ENCODE measurements around the gene NPVF.

NPVF gene

DNA sequence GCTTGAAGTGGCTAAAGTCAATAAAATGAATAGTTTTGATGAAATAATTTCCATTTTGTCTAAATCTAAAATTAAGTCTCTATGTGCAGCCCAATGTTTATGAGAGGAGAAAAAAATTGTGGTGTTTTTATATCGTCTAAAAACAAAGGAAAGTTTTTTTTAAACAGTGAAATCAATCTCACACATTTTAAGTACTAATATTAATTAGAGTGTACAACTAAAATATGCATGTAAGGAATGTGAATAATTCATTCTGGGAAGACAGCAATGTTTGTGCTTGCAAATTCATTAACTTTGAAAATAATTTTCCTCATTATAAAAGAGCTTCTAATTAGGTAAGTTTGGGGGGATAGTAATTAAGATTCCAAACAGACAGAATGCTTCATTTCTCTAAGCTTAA, at the start of gene NPVF:
NPVF (minus strand) TSS at position 101 of the 400 bp plus-strand sequence; CDS start at position 54, 47 bp downstream.
- DNase-seq (ENCODE audit: low read depth in 2 of 2): no peak

DNA sequence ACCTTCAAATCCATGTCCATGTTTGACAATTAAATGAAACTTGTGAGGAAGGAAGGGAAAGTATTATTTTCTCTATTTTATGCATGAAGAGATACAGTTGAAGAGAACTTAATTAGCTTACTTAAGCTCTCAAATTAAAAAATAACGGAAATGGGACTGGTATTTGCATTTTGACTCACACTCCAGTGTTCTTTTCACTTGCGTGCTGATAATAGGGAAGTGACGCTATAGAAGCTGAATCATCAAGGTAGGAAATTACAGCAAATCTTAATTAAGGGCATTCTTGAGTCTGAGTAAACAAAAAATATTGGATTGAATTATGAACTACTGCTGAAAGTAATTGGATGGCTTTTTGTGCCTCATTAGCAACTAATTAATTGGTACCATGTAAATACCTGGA, 44.0 kb upstream of the NPVF start:
- DNase-seq (ENCODE audit: low read depth in 2 of 2): no peak

- no peak for DNase-seq (ENCODE audit: low read depth in 2 of 2)
Measured at GRCh38 chr7:25263337-25263736, 35.1 kb upstream of the NPVF start.

- DNase-seq (ENCODE audit: low read depth in 2 of 2): no peak
Measured at GRCh38 chr7:25262586-25262985, 34.3 kb upstream of the NPVF start.

DNA sequence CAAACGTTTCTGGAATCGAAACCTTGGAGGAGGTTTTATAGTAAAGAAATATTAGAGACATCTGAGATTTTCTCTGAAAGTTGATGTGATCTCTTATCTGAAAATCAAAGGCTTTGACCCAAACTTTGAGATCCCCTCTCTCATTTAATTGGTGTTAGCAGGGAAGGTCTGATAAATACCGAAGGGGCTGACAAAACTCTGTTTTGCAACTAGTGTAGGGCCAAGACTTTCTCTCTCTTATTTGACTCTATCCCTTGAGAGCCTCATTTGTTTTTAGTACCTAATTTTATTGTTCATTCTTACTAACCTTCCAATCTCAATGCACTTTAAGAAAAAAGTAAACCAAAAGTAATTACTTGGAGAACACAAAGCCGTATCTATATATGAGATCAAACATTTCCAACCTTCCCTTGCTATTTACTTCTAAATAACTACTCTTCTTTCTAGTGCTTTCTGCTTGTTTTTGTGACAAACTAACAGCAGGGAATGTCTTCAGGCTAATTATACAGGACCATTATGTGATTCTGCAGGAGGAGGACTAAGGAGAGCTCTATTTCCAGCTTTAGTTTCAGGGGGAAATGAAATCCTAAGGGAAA, 33.4 kb upstream of the NPVF start:
- DNase-seq (ENCODE audit: low read depth in 2 of 2): no peak

GRCh38 chr7:25260862-25261494, 32.7 kb upstream of the NPVF start:
- peak in 1 of 2 donors; percentile 2 for DNase-seq (ENCODE audit: low read depth in 2 of 2)

GRCh38 chr7:25259487-25260243, 31.4 kb upstream of the NPVF start:
- DNase-seq (ENCODE audit: low read depth in 2 of 2): peak; percentile 37 to 54

DNA sequence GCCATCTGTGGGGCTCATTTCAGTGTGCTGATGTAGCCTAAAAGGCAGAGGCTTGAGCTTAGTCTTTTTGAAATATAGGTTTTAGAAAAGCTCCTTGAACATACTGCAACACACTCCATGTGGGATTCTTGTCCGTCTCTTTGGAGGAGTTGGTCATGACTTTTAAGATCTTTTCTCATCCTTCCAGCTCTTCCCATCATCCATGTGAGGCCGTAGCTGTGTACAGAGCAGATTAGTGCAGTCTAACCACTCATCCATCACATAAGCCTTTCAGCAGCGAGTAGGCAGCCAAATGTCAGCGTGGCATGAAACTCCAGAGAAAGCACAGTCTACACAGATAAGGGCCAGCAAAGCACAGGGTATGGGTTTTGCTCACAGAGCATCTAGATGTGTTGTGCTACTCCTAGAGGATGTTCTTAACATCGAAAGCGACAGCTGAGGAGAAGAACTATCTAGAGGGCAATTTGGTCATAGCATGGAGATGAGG, 28.1 kb upstream of the NPVF start:
- no peak for DNase-seq (ENCODE audit: low read depth in 2 of 2)

DNA sequence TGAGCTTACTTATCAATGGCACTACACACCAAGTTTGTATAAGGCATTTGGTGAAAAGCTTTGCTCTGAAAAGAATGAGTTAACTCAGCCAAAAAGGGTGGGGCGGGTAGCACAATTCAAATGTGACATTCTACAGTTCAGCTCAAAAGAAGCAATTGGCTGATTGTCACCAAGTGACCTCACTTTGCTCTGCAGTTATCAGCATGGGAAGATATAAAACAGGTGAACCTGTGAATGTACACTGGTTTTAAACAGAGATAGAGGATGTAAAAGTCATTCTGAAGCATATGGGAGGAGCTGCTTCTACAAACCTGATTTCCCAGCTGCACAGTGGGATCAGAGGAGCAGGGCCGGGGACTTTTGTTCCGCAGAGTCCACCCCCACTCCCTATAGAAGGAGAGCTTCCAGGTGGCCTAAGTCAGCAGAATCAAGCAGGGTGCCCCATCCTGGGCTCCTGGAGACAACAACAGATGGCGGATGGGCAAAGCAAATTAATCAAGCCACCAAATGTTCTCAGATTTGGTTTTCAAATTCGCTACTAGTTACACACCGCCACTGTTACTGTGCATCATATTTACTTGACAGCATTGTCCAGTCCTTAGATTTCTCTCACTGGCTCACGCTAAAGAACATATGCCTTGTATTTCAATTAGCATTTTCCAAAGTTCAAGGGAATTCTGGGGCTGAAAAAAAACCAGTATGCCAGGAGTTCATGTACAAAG, 27.5 kb upstream of the NPVF start:
- DNase-seq (ENCODE audit: low read depth in 2 of 2): no peak

- DNase-seq (ENCODE audit: low read depth in 2 of 2): no peak
Measured at GRCh38 chr7:25254604-25255003, 26.3 kb upstream of the NPVF start.

DNA sequence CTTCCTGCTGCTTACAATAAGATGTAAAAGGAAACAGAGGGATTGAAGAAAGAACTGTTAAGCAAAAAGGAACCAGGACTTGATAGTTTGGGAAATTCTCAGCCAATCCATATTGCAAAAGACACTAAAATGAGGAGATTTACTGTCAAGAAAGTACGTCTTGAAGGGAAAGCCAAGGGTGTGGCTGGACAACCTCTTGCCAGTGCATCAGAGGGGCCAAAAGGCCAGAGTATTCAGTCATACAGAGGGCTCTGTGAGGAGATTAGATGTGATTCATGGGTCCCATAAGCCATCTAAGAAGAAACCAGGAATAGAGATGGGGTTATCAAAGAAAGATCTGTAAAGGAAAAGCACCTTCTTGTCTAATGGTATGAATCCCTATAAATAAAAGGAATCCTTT, 25.4 kb upstream of the NPVF start:
- DNase-seq (ENCODE audit: low read depth in 2 of 2): no peak

GRCh38 chr7:25250386-25250785, 22.1 kb upstream of the NPVF start:
- DNase-seq (ENCODE audit: low read depth in 2 of 2): no peak

DNA sequence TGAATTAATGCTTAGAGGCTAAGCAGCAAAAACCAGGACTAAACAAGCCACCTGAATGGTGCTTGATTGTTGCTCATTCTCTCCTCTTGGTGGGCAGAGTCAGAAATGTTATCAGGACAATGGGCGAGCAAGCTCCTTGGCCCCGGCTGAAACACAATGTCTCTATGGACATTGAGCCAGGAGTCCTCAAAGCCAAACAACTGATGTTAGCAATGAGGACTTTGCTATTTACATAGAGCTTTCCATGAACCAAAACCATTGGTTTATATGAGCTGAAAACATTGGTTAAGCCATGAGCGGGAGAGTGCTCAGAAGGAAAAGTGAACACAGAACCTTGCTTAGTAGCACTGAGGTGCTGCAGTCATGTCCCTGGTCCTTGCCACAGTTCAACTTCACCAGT, 21.5 kb upstream of the NPVF start:
- no peak for DNase-seq (ENCODE audit: low read depth in 2 of 2)

GRCh38 chr7:25246306-25246705, 18.0 kb upstream of the NPVF start:
- DNase-seq (ENCODE audit: low read depth in 2 of 2): no peak

DNA sequence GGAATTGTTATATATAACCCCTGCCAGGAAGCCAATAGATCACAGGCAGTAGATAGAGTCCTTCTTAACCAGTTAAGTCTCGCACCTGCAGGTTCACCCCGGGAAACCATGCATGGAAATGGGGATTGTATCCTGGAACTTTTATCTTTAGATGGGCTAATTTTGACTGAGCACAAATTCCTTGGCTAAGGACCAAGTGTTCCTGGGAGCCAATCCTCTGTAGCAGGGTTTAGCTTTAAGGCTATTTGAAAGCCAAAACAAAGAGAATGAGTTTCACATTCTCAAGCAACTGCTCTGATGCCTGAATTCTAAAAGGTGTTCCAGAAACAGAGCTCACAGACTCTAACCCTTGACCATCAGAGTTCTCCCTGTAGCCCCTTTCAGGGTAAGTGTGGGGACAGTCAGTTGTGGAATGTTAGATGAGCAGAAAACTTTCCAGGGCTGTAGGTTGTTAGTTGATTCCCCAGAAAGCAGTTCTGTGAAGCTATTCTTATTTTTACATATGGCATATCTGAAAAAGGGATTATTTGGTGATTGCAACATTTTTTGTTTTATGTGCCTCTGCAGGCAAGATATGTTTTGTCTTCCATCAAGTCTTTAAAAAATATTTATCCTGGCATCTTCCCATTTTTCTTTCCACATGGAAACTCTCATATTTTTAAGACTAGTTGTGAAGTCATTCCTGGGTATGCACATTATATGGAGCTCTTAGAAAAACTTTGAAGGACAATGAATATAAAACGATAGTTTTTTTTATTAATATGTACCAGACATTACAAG, 16.2 kb upstream of the NPVF start:
- DNase-seq (ENCODE audit: low read depth in 2 of 2): no peak

DNA sequence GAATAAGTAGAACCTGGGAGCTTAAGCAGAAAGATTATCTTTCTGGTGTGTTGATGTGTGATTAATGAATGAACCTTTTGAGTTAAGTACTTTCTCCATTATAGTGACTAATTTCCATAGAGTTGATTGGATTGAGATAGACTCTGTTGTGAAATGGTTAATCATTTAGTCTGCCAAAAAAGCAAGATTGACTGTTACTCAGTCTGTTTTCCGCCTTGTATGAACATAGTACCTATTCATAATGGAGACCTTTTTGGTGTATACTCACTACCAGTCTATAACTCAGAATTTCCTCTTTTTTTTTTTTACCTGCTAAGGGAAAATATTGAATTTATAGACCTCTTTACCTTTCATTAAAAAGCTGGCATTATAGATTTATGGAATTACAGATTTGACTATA, 14.4 kb upstream of the NPVF start:
- no peak for DNase-seq (ENCODE audit: low read depth in 2 of 2)

- DNase-seq (ENCODE audit: low read depth in 2 of 2): no peak
Measured at GRCh38 chr7:25240896-25241295, 12.6 kb upstream of the NPVF start.

DNA sequence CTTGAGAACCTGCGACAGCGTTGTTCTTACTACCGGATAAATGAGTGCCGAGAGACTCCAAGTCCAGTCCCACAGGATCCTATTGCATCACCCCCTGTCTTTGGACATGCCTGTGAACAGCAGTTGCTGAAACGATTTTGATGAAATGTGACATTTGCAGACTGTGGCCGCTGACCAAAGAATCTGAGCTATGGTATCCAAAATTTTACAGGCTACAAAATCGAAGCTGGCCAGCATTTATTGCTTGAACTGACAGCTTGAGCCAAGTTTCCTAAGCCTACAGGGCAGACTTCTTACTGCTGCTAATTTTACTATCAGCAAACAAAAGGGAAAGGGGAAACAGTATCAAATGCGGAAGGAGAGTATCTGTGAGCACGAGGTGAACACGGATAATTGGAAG, 12.1 kb upstream of the NPVF start:
- no peak for DNase-seq (ENCODE audit: low read depth in 2 of 2)

DNA sequence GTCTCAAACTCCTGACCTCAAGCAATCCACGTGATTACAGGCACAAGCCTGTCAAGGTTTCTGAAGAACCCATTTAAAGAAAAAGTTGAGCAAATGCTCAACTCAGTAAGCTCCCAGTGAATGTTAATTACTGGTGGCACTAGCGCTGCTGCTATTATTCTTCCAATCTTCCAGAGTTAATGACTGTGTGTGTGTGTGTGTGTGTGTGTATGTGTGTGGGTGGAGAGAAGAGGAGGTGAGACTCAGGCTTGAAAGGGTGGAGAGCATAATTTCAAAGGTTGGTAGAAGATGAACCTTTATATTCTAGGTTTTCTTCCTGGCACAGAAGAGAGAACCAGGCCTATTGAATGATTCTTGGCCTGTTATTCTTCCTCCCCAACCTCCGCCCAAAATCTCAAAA, 11.6 kb upstream of the NPVF start:
- DNase-seq (ENCODE audit: low read depth in 2 of 2): no peak

DNA sequence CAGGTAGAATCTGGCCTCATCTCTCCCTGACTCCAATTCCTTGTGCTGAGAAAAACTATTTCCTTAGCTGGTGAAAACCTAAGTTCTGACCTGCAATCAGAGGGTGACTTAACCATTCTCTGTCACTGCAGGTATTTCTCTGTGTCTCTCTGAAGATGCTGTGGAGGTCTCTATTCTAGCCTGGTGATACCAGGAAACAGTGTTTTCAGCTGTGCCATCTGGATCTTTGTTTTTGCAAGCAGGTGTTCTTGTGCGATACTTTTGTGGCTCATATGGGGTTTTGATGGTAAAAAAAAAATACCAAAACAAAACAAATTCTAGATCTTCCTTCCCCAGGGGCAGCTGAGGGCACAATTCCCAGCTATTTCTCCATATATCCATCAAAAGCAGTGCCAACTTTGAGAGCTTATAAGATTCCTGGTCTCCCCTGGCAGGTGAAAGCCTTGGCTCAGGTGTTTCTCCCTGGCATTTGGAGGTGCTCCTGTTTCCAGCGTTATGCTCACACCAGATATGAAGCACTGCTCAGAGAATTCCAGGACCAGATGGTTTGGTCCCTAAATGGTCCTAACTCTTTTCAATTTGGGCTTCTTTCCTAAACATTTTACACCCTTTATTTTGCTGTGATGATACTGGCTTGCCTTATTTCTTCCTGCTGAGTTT, 9.9 kb upstream of the NPVF start:
- DNase-seq (ENCODE audit: low read depth in 2 of 2): no peak

DNA sequence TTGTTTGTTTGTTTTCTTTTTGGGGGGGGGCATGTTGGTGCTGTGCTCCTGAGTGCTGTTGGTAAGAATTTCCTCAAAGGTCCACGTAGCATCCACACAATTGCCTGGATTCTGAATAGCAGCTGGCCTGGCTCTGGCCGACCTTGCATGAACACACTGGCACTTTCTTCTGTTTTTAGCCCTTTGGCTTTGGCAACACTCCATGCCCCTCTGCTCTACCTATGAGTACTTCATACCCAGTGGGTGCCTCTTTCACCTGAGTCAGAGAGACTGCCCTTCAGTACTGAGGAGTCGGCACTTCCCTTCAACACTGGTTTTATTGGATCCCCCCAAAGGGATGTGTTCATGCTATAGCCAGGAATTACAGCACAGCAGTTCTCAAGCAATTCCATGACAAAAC, 7.2 kb upstream of the NPVF start:
- no peak for DNase-seq (ENCODE audit: low read depth in 2 of 2)

All from stimulated activated CD4-positive, alpha-beta T cell treated with anti-CD3 and anti-CD28 coated beads, Interleukin-4, amount 100 ng/mL, for 48 hours (primary cell).